ENCODE data around the gene TRIM64.
"Not testable (repeated sequence)": the region's sequence is repeated elsewhere in the genome, so short reads cannot be mapped to it uniquely, and the experiment has no call there.

Gene TRIM64, protein sequence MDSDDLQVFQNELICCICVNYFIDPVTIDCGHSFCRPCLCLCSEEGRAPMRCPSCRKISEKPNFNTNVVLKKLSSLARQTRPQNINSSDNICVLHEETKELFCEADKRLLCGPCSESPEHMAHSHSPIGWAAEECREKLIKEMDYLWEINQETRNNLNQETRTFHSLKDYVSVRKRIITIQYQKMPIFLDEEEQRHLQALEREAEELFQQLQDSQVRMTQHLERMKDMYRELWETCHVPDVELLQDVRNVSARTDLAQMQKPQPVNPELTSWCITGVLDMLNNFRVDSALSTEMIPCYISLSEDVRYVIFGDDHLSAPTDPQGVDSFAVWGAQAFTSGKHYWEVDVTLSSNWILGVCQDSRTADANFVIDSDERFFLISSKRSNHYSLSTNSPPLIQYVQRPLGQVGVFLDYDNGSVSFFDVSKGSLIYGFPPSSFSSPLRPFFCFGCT

DNA sequence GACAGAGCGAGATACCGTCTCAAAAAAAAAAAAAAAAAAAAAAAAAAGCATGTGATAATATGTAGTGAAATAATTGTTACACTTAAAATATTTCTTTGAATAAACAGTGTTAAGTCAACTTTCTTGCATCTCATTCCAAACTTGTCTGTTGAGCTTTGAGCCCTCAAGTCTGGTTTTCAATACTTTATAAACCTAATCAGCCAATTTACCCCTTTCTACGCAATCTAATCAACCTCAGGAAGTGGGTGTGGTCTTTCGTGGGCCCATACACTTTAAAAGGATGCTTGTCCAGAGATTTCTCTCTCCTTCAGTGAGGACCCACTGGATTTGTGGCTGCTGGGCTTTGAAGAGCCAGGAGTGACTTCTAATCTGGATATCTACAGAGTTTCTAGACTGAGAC lies at the start of gene TRIM64:
Gene TRIM64, plus strand, starts transcription at position 301 of the 400 bp plus-strand sequence. CDS start 2,467 bp downstream, outside the sequence.
- not testable (repeated sequence) for DNase-seq

DNA sequence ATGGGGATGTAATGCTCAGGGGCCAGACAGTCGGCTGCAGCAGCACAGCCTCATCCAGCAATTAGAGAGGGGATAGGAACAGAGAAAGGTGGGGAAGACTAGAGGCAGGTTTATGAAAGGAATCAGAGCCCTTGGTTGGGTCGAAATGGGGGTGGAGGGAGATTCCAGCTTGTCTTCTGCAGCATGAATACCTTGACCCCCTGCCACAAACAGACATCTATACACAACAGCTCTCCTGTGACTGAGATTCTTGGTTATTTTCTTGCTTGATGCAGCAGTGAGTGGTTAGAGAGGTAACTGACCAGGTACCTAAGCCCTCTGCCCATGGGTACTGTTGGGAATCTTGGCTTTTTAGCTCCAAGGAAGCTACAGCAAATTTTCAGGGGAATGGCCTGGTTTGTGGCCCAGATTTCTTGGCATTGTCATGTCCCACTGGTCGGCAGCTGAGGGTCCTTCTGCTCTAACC lies 43.6 kb upstream of the TRIM64 start, which contains the start of gene TRIM49D1:
Gene TRIM49D1, minus strand, starts transcription at position 51 of the 466 bp plus-strand sequence. CDS start 4,535 bp downstream, outside the sequence.
- DNase-seq, result no peak

GRCh38 chr11:89923764-89924163 lies 42.1 kb upstream of the TRIM64 start, which contains the start of gene TRIM49D2:
Gene TRIM49D2 (plus strand): TSS chr11:89924064. CDS start chr11:89926762, 2,698 bp downstream.
- DNase-seq, result not testable (repeated sequence)

DNA sequence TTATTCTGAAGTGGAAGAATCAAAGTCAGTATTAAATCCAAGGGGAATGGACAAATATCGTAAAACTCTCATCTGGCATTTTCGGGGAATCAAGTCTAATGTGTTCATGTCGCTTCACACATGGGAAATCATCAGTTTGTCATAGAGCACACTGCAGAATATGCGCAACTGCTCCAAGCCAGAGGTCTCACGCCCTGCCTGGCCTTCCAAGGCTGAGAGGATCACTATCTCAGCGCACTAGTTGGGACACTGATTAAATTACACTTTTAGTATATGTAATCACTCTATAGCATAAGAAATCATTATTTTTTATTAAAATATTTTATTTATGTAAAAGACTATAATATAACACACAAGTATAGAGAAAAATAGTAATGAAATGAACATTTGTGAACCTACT lies 5.0 kb upstream of the TRIM64 start:
- not testable (repeated sequence) for DNase-seq
